ENCODE data around the gene ACP4.
"Not testable (repeated sequence)": the region's sequence is repeated elsewhere in the genome, so short reads cannot be mapped to it uniquely, and the experiment has no call there.

The ACP4 gene

GRCh38 chr19:50750010-50750409 lies 40.2 kb upstream of the ACP4 start:
- Histone ChIP-seq H3K9ac (ENCODE audit: low read length) (no peak overlapping the region), H3K9me3 (ENCODE audit: low read length) (no peaks in the 10 kb centered on the region), H3K27ac (ENCODE audit: low read depth, low read length, poor library complexity, severe bottlenecking) (no peak overlapping the region), H3K27me3 (ENCODE audit: insufficient read depth, low read length) (no peaks in the 10 kb centered on the region), H3K4me2 (ENCODE audit: low read length) (no peak overlapping the region), H3K4me3 (ENCODE audit: low read depth, low read length, poor library complexity, severe bottlenecking) (no peak overlapping the region), H3F3A (ENCODE audit: insufficient read depth, low read length) (no peaks in the 10 kb centered on the region), H2AFZ (ENCODE audit: low read length) (no peak overlapping the region), H3K9me2 (ENCODE audit: low read depth, low read length) (no peaks in the 10 kb centered on the region), H3K79me2 (ENCODE audit: insufficient read depth, low read length) (no peaks in the 10 kb centered on the region), H3K36me3 (ENCODE audit: insufficient read depth, low read length) (no peaks in the 10 kb centered on the region), H4K20me1 (ENCODE audit: insufficient read depth, low read length) (no peaks in the 10 kb centered on the region), H3K4me1 (ENCODE audit: insufficient read depth, low read length, severe bottlenecking) (no peaks in the 10 kb centered on the region)
- TF ChIP-seq, protein P1, sequence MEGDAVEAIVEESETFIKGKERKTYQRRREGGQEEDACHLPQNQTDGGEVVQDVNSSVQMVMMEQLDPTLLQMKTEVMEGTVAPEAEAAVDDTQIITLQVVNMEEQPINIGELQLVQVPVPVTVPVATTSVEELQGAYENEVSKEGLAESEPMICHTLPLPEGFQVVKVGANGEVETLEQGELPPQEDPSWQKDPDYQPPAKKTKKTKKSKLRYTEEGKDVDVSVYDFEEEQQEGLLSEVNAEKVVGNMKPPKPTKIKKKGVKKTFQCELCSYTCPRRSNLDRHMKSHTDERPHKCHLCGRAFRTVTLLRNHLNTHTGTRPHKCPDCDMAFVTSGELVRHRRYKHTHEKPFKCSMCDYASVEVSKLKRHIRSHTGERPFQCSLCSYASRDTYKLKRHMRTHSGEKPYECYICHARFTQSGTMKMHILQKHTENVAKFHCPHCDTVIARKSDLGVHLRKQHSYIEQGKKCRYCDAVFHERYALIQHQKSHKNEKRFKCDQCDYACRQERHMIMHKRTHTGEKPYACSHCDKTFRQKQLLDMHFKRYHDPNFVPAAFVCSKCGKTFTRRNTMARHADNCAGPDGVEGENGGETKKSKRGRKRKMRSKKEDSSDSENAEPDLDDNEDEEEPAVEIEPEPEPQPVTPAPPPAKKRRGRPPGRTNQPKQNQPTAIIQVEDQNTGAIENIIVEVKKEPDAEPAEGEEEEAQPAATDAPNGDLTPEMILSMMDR (IDR thresholded peaks at IDR 0.05; ENCODE audit: low read length), result no peak
- TF ChIP-seq EZH2 (IDR thresholded peaks at IDR 0.05; ENCODE audit: borderline replicate concordance, low read length), result no peak

DNA sequence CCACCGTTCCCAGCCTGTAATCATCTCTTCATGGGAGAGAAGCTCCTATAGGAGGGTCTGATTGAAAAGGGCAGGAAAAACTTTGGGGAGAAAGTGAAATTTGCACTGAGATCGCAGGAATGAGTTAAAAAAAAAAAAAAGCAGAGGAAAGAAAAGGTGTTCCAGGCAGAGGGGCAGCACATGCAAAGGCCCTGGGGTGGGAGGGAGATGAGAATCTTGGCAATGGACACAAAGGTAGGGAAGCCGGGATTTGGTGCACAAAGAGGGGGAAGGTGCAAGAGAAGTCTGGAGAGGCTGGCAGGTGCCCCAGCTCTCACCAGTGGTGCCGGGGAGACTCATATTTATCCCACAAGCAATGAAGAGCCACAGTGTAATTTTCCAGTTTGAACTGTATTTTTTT lies 36.3 kb upstream of the ACP4 start:
- TF ChIP-seq, protein P1 (IDR thresholded peaks at IDR 0.05; ENCODE audit: low read length), result no peak
- TF ChIP-seq EZH2 (IDR thresholded peaks at IDR 0.05; ENCODE audit: borderline replicate concordance, low read length), result no peak
- Histone ChIP-seq H3K9me3 (ENCODE audit: low read length) (no peaks in the 10 kb centered on the region), H3K4me3 (ENCODE audit: low read depth, low read length, poor library complexity, severe bottlenecking) (no peak overlapping the region), H3K27ac (ENCODE audit: low read depth, low read length, poor library complexity, severe bottlenecking) (no peak overlapping the region), H3K9me2 (ENCODE audit: low read depth, low read length) (no peaks in the 10 kb centered on the region), H3F3A (ENCODE audit: insufficient read depth, low read length) (no peaks in the 10 kb centered on the region), H4K20me1 (ENCODE audit: insufficient read depth, low read length) (no peaks in the 10 kb centered on the region), H3K4me2 (ENCODE audit: low read length) (no peak overlapping the region), H3K36me3 (ENCODE audit: insufficient read depth, low read length) (no peaks in the 10 kb centered on the region), H3K79me2 (ENCODE audit: insufficient read depth, low read length) (no peaks in the 10 kb centered on the region), H3K4me1 (ENCODE audit: insufficient read depth, low read length, severe bottlenecking) (no peaks in the 10 kb centered on the region), H3K9ac (ENCODE audit: low read length) (no peak overlapping the region), H3K27me3 (ENCODE audit: insufficient read depth, low read length) (no peaks in the 10 kb centered on the region), H2AFZ (ENCODE audit: low read length) (no peak overlapping the region)

DNA sequence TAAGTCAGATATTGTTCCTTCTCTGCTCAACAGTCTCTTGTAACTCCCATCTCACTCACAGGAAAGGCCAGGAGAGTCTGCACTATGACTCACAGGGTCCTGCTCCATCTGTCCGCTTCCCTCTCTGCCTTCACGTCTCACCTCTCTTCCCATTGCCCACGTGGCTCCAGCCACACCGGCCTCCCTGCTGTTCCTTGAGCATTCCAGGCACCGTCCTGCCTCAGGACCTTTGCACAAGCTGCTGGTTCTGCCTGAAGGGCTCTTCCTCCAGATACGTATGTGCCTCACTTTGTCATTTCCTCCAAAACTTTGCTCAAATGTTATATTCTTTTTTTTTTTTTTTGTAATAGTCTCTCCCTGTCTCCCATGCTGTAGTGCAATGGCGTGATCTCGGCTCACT lies 34.0 kb upstream of the ACP4 start:
- H4K20me1 ChIP-seq (ENCODE audit: insufficient read depth, low read length); H3K79me2 ChIP-seq (ENCODE audit: insufficient read depth, low read length); H3K27me3 ChIP-seq (ENCODE audit: insufficient read depth, low read length); H2AFZ ChIP-seq (ENCODE audit: low read length); H3K4me1 ChIP-seq (ENCODE audit: insufficient read depth, low read length, severe bottlenecking); H3K36me3 ChIP-seq (ENCODE audit: insufficient read depth, low read length); H3K27ac ChIP-seq (ENCODE audit: low read depth, low read length, poor library complexity, severe bottlenecking); H3K9me3 ChIP-seq (ENCODE audit: low read length); H3F3A ChIP-seq (ENCODE audit: insufficient read depth, low read length); H3K4me3 ChIP-seq (ENCODE audit: low read depth, low read length, poor library complexity, severe bottlenecking); H3K9me2 ChIP-seq (ENCODE audit: low read depth, low read length); H3K4me2 ChIP-seq (ENCODE audit: low read length); H3K9ac ChIP-seq (ENCODE audit: low read length): not testable (repeated sequence)

DNA sequence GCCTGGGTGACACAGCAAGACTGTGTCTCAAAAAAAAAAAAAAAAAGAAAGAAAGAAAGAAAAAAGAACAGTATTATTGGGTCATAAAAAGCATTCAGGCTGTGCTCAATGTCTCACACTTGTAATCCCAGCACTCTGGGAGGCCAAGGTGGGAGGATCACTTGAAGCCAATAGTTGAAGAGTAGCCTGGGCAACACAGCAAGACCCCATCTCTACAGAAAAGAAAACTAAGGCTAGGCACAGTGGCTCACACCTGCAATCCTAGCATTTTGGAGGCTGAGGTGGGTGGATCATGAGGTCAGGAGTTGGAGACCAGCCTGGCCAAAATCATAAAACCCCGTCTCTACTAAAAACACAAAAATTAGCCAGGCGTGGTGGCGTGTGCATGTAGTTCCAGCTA lies 32.6 kb upstream of the ACP4 start:
- H3K4me2 ChIP-seq (ENCODE audit: low read length); H3K27ac ChIP-seq (ENCODE audit: low read depth, low read length, poor library complexity, severe bottlenecking); H3K4me3 ChIP-seq (ENCODE audit: low read depth, low read length, poor library complexity, severe bottlenecking); H3K27me3 ChIP-seq (ENCODE audit: insufficient read depth, low read length); H3F3A ChIP-seq (ENCODE audit: insufficient read depth, low read length); H3K9ac ChIP-seq (ENCODE audit: low read length); H4K20me1 ChIP-seq (ENCODE audit: insufficient read depth, low read length); H2AFZ ChIP-seq (ENCODE audit: low read length); H3K36me3 ChIP-seq (ENCODE audit: insufficient read depth, low read length); H3K4me1 ChIP-seq (ENCODE audit: insufficient read depth, low read length, severe bottlenecking); H3K9me3 ChIP-seq (ENCODE audit: low read length); H3K9me2 ChIP-seq (ENCODE audit: low read depth, low read length); H3K79me2 ChIP-seq (ENCODE audit: insufficient read depth, low read length): not testable (repeated sequence)

GRCh38 chr19:50759076-50759475 lies 31.1 kb upstream of the ACP4 start:
- not testable (repeated sequence) for H3K4me1 ChIP-seq (ENCODE audit: insufficient read depth, low read length, severe bottlenecking); H3K9me3 ChIP-seq (ENCODE audit: low read length); H3K9ac ChIP-seq (ENCODE audit: low read length); H3K4me3 ChIP-seq (ENCODE audit: low read depth, low read length, poor library complexity, severe bottlenecking); H3K9me2 ChIP-seq (ENCODE audit: low read depth, low read length); H3K27me3 ChIP-seq (ENCODE audit: insufficient read depth, low read length); H3K79me2 ChIP-seq (ENCODE audit: insufficient read depth, low read length); H2AFZ ChIP-seq (ENCODE audit: low read length); H4K20me1 ChIP-seq (ENCODE audit: insufficient read depth, low read length); H3F3A ChIP-seq (ENCODE audit: insufficient read depth, low read length); H3K36me3 ChIP-seq (ENCODE audit: insufficient read depth, low read length); H3K4me2 ChIP-seq (ENCODE audit: low read length); H3K27ac ChIP-seq (ENCODE audit: low read depth, low read length, poor library complexity, severe bottlenecking)

All from OCI-LY1 (cell line).